HG02943 (cell line): Measurements from ENCODE around the gene MTR.
"Not testable (repeated sequence)": the region's sequence is repeated elsewhere in the genome, so short reads cannot be mapped to it uniquely, and the experiment has no call there.

Source experiments
- ATAC-seq: cut with Tn5 transposase; IDR thresholded peaks from one replicate; pipeline ENCODE4 v1.9.1; 2021; ENCODE audit warnings: mild to moderate bottlenecking, low read depth, moderate library complexity; ENCODE audit not compliant: unreplicated experiment

MTR gene

DNA sequence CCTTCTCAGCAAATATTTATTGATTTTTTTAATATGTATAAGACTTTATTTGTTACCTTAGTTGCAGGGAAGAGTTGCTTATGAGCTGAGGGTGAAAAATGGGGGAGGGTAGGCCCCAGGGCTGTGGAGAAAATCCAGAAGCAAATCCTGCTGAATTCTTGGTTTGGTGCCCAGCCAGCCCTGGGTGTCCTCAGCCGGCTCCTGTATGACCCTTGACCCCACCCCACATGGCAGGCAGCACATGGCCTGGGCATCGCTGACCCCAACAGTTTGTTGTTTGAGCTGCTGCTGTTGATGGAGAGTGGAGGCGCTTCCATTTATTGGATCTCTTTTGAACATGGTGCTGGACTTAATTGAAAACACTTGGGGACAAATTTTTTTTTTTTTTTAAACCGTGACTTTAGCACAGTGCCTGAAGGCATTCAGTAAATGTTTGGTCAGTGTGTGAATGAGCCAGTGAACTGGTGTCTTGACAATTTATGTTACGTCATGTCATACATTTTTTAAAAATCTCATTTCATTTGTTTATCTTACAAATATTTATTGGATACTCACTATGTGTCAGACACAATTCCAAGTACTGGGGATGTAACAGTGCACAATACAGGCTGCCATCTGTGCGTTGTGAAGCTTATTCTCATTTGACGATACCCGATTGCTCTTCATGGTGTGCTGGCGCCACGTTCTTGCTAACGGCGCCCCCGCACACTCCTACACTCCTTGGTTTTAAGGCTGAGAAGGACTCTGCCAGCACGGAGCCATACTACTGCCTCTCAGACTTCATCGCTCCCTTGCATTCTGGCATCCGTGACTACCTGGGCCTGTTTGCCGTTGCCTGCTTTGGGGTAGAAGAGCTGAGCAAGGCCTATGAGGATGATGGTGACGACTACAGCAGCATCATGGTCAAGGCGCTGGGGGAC, 98.8 kb downstream of the MTR start:
- no peak for ATAC-seq

DNA sequence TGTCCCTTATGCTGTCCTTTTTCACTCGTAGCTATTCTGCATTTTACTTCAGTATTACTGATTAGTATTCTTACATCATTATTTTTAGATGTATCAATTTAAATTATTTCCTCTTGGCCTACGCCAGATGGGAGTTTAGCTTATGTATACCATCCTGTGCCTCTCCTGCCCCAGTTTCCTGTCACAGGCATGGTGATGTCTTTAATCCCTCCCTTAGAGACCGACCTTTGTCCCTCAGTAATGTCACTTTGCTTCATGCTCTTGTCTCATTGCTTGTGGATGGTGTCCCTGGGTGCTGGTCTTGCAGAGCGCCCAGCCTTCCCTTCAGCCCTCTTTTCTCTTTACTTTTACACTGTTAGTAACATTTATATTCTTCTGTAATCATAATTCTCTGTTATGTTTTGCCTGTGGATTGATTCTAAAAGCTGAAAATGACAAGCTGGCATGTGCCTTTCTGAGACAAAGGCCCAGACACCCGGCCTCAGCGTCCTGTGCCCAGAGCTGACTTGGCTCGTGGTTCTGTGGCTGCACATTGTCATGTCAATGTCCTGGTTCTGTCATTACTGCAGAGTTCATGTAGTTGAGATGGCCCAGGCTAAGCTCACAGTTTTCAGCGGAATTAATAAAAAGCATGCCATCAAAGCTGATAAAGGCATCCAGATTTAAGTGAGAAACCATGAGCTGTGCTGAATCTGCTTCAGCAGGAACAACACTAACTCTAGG, 100.7 kb downstream of the MTR start:
- no peak for ATAC-seq

- ATAC-seq = no peak
Observed at GRCh38 chr1:236896716-236897115, 101.6 kb downstream of the MTR start.

DNA sequence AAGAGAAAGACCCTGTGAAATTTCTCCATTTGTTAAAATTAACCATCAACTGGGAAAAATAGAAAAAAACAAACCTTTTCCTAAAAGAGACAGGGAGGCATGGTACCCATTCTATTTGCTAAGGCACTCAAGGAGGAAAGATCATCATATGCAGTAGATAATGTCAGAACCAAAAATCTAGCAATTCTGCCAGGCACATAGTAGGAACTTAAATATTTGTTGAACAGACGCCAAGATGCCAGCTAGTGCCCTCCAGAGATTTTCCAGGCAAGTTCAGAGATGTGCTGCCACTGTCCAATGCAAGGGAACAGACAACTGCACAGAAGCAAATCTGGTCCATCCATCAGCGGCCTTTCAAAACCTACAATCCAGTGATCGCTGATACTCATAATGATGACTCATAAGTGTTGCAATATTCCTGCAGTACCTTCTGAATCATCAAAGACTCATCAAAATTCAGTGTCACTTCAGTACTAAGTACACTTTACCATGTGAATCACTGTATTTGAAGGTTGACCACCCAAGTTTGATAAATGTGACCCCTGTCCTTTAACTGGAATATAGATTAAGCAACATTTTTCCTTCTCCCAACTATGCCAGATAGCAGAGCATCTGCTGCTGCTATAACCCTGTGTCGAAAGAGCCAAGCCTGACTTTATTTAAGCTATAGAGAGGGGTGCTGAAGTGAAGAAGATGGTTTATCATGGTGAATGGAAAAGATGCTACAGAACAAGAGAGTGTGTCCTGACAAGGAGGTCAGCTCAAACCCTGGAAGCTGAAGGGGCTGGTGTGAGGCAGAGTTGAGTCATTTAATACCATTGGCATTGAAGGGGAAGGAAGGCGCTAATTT, 110.0 kb downstream of the MTR start:
- ATAC-seq = no peak

DNA sequence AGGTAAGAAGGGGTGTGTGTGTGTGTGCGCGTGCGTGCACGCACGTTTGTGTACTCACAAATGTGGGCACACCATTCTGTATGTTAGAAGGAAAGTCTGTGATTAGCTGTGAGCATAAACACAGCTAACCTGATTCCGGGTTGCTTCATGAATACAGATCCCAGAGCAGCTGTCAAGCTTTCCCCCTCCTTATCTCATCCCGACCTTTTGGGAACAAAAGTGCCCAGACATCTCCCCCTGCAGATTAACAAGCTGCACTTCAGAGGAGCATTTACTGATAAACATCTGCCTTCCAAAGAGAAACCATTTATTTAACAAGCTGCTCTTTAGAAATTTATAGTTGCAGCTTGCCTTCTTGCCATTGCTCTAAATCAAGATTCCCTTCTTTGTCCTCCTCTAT, 112.1 kb downstream of the MTR start:
- no peak for ATAC-seq

GRCh38 chr1:236908669-236909068, 113.6 kb downstream of the MTR start:
- no peak for ATAC-seq

- ATAC-seq = not testable (repeated sequence)
Observed at GRCh38 chr1:236911047-236911446, 116.0 kb downstream of the MTR start.

GRCh38 chr1:236913371-236914037, 118.4 kb downstream of the MTR start:
- ATAC-seq = no peak

GRCh38 chr1:236914375-236914774, 119.3 kb downstream of the MTR start:
- no peak for ATAC-seq

DNA sequence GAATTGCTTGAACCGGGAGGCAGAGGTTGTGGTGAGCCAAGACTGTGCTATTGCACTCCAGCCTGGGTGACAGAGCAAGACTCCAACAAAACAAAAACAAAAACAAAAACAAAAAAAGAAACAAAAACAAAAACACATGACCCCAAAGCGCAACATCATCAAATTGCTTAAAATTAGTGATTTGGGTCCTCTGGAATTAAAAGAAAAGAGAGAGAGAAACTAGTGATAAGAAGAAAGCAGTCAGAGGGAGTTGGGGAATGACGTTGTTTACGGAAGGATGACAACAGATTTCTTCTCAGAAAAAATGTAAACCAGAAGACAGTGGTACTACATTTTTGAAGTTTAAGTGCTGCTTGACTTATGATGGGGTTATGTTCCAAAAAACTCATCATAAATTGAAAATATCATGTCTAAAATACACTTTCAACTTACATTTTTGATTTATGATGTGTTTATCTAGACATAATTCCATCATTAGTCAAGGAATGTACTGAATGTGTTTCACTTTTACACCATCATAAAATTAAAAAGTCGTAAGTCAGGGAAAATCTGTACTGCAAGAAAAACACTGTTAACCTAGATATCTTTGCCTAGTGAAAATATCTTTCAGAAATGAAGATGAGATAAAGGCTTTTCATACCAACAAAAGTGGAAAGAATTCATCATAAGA, 121.2 kb downstream of the MTR start:
- ATAC-seq = no peak

- ATAC-seq = no peak
Observed at GRCh38 chr1:236917448-236917847, 122.4 kb downstream of the MTR start.

- no peak for ATAC-seq
Observed at GRCh38 chr1:236920286-236920894, 125.3 kb downstream of the MTR start.

DNA sequence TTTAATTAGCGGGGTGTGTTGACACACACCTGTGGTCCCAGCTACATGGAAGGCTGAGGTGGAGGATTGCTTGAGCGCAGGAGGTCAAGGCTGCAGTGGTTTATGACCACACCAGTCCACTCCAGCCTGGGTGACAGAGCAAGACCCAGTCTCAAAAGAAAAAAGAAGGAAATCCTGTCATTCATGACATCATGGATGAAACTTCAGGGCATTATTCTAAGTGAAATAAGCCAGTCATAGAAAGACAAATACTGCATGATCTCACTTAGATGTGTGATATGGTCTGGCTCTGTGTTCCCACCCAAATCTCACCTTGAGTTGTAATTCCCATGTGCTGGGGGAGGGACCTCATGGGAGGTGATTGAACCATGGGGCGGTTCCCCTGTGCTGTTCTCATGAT, 126.5 kb downstream of the MTR start:
- ATAC-seq = no peak

- ATAC-seq = no peak
Observed at GRCh38 chr1:236922190-236922589, 127.1 kb downstream of the MTR start.

DNA sequence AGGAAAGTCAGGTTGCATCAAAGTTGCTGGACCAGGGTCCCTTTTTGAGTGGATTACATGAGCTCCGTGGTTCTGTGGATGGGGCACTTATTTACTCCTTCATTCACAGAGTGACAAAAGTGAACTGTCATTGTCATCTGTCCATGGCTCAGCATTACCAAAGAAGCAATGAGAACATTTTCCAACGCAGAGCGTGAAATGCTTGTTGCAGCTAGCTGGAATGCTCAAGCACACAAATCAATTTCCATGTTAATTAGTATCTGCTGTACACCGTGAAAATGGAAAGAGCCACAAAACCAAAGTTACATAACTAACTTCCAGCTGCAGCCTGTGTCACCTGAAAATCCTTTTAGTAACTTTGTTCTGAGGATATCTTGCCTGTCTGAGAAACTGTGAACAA, 130.3 kb downstream of the MTR start:
- no peak for ATAC-seq

DNA sequence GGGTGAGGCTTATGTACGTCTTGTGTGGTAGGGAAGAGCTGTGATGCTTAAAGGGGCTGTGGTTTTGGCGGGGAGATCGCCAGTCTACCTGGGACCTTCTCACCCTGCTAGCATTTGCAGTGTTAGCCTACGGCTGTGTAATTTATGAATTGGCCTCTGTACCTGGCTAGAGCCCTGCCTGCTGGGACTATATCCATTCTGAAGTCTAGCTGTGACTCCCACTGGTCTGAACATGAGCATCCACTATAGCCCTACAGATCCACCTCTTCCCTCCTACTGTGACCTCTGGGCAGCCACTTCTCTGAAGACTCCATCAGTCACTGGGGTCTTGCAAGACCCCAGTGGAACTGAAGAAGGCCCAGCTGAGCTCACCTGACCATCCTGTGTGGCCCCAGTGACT, 135.4 kb downstream of the MTR start:
- ATAC-seq = no peak

DNA sequence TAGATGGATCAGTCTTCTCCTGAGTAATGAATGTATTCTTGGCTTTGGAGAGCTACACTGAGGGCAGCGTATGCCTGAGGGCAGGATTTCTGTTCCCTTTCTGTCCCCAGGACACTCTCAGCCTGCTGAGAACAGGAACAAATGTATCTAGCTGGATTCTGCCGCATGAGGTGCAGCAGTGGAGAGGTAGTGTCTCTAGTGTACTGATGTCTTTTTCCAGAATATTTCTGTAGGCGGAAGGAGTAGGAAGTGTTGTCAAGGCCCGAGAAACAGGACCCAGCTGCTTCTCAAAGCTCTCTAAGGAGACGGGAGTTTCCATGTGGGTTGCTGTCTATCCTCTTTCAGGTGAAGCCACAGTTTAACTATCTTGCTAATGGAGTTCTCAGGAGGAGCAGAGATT, 143.7 kb downstream of the MTR start:
- no peak for ATAC-seq

- ATAC-seq = no peak
Observed at GRCh38 chr1:236942431-236942830, 147.3 kb downstream of the MTR start.

- no peak for ATAC-seq
Observed at GRCh38 chr1:236944556-236944955, 149.5 kb downstream of the MTR start.
